Activated CD8-positive, alpha-beta memory T cell treated with anti-CD3 and anti-CD28 coated beads, Interleukin-2, amount 50 U/mL, for 1 hour (primary cell): ENCODE measurements around the gene CDK15.
A peak's percentile ranks its signal among the peaks of the same experiment; 100 is the strongest.
"Not testable (repeated sequence)": the region's sequence is repeated elsewhere in the genome, so short reads cannot be mapped to it uniquely, and the experiment has no call there.

Experiments used
- DNase-seq: peaks from one replicate; pipeline ENCODE4 v3.0.0-alpha.2; 2020; ENCODE audit errors: extremely low read depth

Gene CDK15

DNA sequence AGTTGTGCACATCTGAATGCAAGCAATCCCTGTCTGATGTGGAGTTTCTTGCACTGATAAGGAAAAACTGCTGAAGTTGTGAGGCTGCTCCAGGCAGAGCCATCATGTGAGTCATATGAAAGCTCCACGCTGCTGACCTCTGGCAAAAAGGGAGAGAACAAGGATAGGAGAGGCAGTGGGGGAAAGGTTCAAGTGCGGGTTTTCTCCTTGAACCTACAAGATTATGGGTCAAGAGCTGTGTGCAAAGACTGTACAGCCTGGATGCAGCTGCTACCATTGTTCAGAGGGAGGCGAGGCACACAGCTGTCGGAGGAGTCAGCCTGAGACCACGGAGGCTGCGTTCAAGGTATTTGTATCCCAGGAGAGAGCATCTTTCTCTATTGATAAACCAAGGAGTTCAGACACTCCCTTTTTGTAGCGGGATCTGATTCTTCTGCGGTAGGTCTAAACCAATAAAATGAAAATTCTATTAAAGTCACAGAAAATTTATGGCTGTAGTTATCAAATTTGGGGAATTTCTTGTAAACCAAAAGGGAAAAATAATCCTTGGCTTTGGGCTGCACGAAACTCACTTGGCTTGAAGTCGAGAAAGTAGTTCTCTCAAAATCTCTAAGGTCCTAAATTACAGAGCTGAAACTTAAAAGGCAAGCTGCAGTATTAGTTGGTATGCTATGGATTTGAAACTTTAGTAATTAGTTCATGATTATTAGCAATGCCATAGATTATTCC is at the start of gene CDK15:
TSS of gene CDK15 (plus strand) at position 96 of the 729 bp plus-strand sequence. CDS start at position 224, 128 bp downstream.
- DNase-seq: no peak

DNA sequence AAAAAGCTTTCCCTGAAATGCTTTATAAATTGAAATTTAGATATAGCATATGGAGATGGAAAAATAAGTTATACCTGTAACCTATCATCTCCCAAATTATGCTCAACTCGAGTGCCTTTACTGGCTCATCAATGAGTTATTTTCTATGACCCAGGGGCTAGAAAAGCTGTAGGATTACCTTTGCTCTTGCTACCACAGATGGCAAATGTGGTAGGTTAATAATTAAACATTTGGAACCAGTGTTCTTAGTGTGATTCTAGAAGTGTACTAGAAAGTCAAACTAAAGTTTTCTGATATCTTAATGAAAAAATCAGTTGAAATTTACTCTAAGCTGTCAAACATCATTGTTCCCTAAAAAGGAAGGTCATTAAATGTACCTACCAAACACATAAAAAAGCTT is 48.1 kb upstream of the CDK15 start:
- DNase-seq: no peak

DNA sequence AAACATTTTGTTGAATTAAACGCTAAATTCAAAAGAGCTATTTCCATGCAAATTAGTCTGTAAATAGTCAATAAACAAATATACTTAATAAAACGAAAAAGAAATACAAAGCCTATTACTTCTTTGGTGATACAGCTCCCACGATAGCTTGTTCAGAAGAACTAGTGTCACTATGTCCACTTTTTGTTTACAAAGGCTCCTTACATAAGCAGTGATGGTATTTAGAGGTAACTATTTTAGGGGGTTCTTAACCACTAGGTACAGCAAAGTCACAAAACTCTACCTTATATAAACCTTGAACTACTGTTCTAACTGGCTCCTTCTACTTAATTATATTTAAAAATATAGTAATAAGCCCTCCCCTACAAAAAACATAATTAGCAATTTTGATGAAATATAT is 47.5 kb upstream of the CDK15 start:
- DNase-seq: no peak

DNA sequence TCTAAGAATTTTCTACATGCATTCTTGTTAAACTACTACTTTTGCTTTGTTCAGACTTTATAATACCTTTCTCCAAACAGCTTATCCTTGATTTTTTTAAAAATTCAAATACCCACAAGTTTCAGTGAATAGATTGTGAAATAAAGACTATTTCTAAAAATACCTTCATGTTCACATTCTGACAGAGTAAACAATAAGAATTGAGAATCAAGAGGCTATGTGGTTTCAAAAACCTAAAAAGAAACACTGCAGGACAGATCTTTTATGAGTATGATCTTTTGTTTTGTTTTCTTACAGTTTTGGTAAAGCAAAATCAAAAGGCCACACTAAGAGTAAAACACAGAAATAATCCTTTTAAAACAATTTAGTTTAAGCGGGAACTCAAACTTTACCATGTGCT is 46.8 kb upstream of the CDK15 start:
- no peak for DNase-seq

DNA sequence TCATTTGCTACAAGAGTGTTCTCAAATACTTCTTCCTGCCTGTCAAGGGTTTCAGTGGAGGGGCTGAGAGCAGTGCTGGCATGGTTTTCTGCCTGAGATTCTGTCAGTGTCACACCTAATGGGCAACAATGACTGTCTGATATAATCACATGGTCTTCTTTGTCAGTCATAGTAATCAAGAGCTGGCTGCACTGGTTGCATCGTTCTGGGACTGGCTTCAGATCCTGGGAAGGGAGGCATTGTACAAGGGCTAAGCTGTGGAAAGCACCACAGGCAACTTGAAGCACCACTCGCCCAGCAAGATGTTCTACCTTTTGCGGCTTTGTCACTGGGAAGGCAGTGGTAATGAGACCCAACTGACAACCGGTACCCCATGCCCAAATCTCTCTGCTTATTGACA is 45.2 kb upstream of the CDK15 start:
- DNase-seq: no peak

DNA sequence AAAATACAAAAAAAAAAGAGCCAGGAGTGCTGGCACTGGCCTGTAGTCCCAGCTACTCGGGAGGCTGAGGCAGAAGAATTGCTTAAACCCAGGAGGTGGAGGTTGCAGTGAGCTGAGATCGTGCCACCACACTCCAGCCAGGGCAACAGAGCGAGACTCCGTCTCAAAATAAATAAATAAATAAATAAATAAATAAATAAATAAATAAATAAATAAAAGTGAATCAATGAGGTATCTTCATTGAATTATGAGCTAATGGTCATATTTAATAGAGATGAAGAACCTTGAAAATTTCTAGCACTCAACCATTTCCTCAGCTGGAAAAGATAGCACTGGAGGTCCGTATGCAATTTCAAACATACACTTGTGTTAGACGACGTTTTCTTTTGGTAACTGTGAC is 41.9 kb upstream of the CDK15 start:
- DNase-seq: not testable (repeated sequence)

DNA sequence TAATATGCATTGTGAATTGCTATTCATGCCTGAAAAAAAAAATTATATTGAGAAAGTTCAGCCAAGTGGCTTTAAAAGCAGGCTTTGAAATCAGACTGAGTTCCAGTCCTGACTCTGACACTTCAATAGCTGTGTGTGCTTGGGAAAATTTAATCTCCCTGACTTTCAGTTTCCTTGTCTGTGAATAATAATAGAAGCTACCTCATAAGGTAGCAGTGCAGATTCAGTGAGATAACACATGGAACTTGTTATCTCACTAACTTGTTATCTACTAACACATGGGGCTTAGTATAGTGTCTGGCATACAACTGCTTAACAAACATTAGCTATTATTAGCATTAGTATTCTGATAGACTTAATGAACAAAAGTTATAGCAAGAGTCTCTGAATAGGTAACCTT is 40.5 kb upstream of the CDK15 start:
- DNase-seq: no peak

DNA sequence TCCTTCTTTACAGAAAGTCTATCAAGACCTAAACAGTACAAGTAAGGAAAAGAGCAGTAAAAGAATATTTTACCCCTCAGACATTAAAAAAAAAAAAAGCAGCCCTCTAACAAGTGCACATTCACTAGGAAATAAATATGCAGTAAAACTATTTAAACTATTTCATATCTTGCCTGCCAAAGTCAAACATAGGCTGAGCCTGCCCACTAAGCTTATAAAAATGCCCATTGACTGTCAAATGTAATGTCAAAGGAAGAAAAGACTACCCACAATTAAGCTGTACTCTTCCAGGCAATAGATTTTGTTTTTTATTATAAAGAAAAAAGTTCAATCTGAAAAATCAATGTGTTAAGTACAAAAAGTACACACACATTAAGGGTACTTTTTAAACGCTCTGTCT is 37.4 kb upstream of the CDK15 start:
- DNase-seq: no peak

DNA sequence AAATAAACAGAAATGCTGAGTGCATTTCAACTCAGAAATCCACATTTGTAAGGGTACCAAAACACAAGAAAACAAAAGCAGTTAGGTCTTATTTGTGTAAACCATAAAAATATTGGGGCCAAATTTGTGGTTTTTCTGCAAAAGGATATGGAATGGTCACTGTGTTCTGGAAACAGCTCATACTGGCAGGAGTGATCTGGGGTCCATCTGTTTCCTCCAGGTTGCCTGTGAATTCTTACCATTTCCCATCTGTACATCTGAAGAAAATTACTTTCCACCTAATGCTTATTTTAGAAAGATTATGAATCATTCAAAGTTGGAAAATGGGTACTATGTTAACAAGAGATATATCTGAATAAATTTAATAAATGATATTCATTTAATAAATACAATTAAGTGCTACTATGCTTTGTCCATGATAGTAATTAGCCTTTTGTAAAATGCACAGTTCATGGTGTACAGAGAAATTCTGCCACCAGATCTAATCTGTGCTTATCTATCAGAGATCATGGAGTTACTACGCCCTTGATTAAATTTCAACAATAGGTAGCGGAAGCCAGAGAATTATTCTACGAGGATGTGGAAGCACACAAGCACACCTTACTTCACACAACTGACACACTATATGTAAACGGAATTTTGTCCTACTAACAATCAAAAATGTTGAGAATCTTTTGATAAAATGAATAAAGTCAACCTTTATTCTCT is 36.5 kb upstream of the CDK15 start:
- no peak for DNase-seq

DNA sequence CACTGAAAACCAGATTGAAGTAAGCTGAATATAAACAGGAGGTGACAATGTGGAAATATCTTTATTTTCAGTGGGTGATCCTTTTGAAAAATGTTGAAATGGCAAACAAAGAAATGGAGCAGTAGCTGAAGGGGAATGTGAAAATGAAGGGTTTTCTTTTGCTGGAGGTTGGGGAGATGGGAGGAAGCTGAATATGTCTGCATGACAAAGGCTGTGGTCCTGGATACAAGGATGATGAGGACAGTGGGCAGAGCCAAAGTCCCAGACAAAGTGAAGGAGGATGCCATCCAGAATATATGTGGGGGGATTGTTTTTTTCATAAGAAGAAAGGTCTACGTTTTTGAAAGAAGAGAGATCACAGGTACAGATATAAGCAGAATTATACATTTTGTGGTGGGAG is 32.3 kb upstream of the CDK15 start:
- DNase-seq: no peak

DNA sequence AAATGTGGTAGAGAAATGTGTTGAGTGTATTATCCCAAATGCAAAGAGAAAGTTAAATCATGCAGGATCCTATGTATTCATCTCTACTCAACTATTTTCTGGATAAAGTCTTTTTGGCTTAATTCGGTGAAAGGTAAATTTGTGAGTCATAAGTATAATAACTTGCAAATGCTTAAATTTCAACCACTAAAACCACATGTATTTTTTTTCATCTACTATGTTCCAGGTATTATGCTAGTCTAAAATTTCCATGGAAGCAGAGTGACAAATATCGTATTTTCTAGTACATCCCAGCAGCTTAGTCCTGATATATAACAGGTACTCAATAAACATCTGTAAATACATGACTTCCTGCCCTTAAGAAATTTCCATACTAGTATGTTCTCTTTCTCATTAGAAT is 31.8 kb upstream of the CDK15 start:
- no peak for DNase-seq

DNA sequence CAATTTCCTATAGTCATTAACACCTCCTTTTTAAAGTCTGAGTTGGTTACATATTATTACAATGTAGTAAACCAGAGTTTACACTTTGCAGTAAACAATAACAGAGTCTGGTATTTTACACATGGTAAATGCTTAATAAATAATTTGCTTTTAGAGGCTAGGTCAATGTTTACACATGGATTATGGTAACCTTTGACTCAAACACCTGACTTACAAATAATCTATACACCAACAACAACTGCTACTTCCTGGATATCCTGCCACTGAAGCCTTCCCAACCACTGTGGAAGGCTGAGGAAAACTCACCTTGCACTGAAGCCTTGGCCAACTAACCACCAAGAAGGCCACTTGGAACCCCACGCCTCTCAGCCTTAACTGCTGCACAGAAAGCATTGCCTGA is 31.0 kb upstream of the CDK15 start:
- no peak for DNase-seq

DNA sequence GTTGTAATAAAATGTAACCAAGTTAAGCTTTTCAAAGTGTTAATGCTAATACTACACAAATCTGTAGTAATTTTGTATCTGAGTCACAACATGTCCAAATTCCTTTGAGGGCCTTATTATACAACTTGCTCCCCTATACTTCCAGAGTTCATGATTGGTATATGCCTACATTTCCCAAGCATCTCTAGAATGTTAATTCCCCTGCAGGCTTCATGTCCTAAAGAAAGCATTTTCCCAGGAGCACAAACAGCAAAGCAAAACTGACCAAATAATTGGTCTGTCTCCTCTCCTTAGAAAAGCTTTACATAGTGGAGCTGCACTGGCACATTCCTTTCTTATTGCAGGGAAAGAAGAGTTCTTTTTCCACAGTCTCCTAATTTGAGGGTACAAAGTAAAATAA is 29.3 kb upstream of the CDK15 start:
- DNase-seq: no peak

DNA sequence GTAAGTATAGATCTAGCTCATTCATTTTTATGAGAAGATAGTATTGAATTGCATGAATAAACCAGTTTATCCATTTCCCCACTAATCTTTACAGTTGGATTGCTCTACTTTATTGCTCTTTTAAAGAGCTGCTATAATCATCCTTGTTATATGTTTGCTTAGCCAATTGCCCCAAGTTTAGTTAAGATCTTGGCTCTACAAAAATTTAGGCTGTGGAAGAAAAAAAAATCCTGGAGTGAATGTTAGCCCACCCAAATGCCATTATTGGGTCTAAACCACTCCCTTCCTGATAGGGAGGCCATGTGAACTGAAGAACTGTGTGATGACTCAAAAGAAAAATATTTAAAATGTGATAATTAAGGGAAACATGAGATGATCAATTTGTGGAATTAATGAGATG is 28.5 kb upstream of the CDK15 start:
- no peak for DNase-seq

DNA sequence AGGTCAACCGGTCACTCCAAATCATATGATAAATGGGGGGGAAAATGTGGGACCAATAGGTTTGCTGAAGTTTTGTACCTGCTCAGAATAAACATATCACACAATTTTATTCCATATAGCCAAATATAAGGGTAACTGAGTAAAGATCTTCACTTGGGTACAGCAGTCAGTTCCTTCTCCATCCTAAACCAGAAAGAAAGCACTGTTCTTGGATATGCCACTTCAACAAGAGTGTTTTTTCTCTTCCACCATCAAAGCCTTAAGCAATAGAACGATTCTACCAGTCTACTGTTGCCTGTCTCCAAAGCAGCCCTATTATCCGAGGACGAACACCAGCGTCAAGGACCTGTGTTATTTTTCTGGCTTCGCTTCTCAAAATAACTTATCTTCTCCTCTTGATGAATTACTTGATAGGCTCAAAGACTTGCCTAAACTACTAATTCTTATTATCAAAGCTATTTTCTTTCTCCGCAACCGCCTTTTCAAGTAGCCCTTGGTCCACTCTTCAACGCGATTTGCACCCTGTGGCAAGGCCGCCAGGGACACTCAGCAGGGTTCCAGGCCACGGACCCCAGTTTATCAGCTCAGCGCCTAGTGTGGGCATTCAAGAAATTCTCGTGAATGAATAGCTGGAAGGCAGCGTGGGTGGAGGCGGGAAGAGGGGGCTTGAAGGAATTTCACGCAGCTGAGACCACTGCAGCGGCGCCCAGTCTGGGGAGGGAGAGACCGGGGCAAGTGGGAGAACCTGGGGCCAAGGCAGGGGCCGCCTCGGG is 26.2 kb upstream of the CDK15 start:
- no peak for DNase-seq

DNA sequence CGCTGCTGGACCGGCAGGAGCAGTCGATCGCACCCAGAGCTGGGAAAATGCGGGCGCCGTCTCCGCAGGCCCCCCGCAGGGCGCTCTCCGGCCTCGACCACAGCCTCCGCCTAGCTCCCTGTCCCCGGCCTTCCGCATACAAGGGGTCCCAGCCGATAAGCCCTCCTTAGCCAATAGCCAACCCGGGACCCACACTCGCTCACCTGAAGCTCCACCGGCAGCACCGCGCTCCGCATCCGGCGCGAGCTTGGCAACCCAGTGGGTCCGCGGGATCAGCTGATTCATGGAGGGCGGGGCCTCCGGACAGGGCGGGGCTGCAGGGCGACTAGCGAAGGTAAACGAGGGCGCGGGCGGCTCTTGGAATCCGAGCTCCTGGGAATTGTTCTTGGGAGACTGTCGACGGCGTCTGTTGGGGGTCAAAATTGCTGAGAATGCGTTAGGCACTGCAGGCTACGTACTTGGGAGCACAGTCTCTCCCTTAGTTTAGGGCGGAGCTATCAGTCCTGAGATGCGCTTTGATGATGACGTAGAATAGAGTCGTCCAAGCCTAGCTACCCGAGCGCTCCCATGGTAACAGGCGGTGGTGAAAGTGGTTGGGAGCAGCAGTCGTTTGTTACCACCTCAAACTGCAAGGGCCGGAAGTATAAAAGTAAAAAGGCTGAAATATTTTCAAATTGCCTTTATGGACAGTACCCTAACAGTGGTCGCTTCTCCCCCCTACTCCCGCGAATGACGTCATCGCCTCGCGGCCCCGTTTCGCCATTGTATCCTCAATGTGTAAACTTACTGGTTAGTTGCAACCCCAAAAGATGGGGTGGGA is 25.5 kb upstream of the CDK15 start, which contains the start of gene ALS2:
TSS of gene ALS2 (minus strand) at position 260 of the 820 bp plus-strand sequence. CDS start 12,048 bp downstream, outside the sequence.
- peak; percentile 80 for DNase-seq

DNA sequence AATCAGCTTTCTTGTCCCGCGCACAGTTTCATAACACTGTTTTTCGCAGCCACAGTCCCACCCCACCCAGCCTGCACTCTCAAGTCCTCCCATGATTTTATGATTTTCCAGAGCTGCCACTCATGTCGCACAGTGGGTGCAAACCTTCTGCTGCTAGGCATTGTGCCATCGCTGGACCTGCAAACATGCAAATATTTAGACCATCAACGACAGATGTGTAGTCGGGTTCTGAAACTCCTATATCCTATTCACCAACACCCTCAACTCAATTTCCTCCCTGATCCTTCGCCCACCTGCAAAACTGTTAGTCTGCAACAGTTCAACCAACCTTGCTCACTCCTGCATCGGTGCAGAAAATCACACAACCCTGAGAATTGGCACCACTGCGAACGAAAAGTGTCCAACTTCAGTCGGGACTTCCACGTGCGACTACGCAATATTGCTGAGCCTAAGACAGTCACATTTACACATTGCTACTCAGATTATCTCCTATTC is 24.7 kb upstream of the CDK15 start:
- no peak for DNase-seq

DNA sequence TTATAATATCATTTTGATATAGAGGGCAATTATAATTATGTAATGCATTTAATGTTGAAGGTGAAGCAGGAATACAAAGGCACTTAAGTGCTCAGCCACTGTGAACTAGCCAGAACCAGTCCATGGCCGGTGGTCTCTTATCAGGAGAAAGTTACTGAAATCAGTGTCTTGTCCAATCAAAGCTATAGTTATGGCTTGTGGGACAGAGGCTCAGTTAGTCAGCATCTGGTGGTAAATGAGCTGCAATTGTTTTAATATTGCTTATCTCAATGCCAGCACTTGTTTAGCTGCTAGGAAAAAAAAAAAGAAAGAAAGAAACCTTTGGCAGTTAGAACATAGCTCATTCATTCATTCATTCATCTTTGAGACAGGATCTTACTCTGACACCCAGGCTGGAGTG is 21.8 kb upstream of the CDK15 start:
- no peak for DNase-seq

DNA sequence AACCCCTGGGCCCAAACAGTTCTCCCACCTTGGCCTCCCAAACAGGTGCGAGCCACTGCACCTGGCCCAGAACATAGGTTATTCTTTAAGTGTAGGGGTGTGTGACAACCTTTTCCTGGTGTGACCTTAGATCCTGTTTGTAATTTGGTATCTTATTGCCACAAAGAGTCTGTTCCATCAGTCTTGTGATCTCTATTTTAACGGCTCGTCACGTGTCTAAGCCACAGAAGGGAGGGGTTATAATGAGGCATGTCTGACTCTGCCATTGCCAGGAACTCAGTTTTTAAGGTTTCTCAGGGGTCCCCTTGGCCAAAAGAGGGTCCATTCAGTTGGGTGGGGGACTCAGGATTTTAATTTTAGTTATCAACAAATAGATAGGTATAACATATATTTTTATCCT is 21.2 kb upstream of the CDK15 start:
- no peak for DNase-seq

DNA sequence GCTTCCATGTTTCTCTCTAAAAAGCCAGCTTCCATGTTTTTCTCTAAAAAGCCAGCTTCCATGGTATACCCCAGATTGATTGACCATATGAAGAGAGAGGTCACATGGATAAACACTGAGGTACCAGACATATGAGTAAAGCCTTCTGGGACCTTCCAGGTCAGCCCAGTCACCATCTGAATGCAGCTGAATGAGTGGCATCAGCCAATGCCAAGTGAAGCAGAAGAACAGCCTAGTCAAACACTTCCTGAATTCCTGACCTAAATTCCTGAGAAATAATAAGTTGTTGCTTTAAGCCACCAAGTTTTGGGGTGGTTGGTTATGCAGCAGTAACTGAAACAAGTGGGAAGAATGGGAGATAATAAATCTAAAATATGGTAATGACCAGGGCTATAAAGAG is 19.9 kb upstream of the CDK15 start:
- DNase-seq: no peak

DNA sequence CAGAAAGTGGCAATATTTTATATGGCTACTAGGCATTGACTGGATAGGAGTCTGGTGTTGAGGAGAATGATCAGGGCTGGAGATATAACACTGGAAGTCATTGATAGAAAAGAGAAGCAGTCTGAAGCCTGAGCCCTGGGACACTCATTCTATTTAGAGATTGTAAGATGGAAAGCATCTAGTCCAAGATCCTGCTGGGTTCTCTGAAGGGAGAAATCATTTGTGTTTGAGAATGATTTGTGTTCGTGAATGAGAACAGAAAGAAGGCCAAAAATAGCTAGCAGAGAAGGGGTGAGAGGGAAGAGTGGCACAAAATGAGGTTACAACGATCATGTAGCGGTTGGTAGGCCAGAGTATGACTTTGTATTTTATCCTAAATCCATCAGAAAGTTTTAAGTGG is 18.0 kb upstream of the CDK15 start:
- DNase-seq: no peak

DNA sequence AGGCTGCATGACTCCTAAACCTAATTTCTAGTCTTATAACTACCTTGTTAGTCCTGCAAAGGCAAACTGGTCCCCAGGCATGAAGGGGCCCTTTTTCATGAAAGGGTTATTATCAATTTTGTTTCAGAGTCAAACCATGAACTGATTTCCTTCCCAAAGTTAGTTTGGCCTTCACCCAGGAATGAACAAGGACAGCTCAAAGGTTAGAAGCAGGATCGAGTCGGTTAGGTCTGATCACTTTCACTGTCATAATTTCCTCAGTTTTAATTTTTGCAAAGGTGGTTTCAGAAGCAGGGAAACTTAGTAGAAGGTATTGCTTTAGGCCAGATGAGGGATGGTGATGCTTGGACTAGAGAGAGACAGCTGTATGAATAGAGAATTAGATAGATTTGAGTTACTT is 16.9 kb upstream of the CDK15 start:
- no peak for DNase-seq
